ENCODE results near the gene C1orf21. TPM values are rescaled to one million over a fixed set of nuclear protein-coding genes. Genes with fewer than 3 reads are reported as not detected.

C1orf21 gene
- polyA plus RNA-seq, 3 donors: 0.23 to 1.1 (median 0.28) TPM

- Histone ChIP-seq H3K4me3 (replicated peaks in 1 of 3; ENCODE audit: low read depth in 2 of 3, low read length in 3 of 3) (peak overlapping the region in 2 of 3 experiments; percentile 23 to 43), H4K20me1 (ENCODE audit: insufficient read depth, low read length) (no peaks in the 10 kb centered on the region), H3K4me1 (ENCODE audit: control insufficient read depth in 1 of 2, insufficient read depth in 2 of 2, low read length in 2 of 2) (peaks cover 23 to 35% of the 10 kb centered on the region in 2 donors), H3K27ac (ENCODE audit: low read depth in 1 of 2, low read length in 2 of 2) (peak overlapping the region; percentile 28 to 82), H3K36me3 (replicated peaks in 1 of 2; ENCODE audit: control insufficient read depth in 1 of 2, insufficient read depth in 2 of 2, low read length in 2 of 2) (no peaks in the 10 kb centered on the region), H2AFZ (ENCODE audit: insufficient read depth, low read depth, low read length, poor library complexity, severe bottlenecking) (peak overlapping the region; percentile 74), H3K27me3 (ENCODE audit: control insufficient read depth in 2 of 2, insufficient read depth in 2 of 2, low read length in 2 of 2) (no peaks in the 10 kb centered on the region), H3K79me2 (ENCODE audit: insufficient read depth, low read length) (no peaks in the 10 kb centered on the region), H3K4me2 (replicated peaks; ENCODE audit: extremely low read depth, low read length, poor library complexity, severe bottlenecking) (peak overlapping the region; percentile 58), H3K9ac (ENCODE audit: insufficient read depth, low read length, poor library complexity, severe bottlenecking) (peak overlapping the region; percentile 9), H3K9me3 (replicated peaks in 1 of 2; ENCODE audit: control insufficient read depth in 1 of 2, insufficient read depth in 1 of 2, low read length in 2 of 2) (no peaks in the 10 kb centered on the region)
- Mint-ChIP-seq H3K4me3 (peak overlapping the region; percentile 64 to 83), H3K27ac (peak overlapping the region; percentile 80 to 97 (median 91)), H3K9me3 (peaks cover 0 to 1% (median 0%) of the 10 kb centered on the region in 7 donors), H3K27me3 (ENCODE audit: low read depth in 3 of 3) (no peaks in the 10 kb centered on the region), H3K36me3 (peaks cover 2 to 3% of the 10 kb centered on the region in 2 donors), H3K4me1 (peaks cover 30% of the 10 kb centered on the region)
- TF ChIP-seq, protein P1, sequence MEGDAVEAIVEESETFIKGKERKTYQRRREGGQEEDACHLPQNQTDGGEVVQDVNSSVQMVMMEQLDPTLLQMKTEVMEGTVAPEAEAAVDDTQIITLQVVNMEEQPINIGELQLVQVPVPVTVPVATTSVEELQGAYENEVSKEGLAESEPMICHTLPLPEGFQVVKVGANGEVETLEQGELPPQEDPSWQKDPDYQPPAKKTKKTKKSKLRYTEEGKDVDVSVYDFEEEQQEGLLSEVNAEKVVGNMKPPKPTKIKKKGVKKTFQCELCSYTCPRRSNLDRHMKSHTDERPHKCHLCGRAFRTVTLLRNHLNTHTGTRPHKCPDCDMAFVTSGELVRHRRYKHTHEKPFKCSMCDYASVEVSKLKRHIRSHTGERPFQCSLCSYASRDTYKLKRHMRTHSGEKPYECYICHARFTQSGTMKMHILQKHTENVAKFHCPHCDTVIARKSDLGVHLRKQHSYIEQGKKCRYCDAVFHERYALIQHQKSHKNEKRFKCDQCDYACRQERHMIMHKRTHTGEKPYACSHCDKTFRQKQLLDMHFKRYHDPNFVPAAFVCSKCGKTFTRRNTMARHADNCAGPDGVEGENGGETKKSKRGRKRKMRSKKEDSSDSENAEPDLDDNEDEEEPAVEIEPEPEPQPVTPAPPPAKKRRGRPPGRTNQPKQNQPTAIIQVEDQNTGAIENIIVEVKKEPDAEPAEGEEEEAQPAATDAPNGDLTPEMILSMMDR (IDR thresholded peaks at IDR 0.05): no peak
- peak; percentile 23 to 61 (median 45) for DNase-seq
- WGBS (ENCODE audit: insufficient coverage): no CpG with 5 or more reads among the region's 4 CpGs
- intact Hi-C loops (cut with micrococcal nuclease): no loop called here
Observed at GRCh38 chr1:184418652-184419349, 32.0 kb downstream of the C1orf21 start.

- H3K9me3 ChIP-seq (replicated peaks in 1 of 2; ENCODE audit: control insufficient read depth in 1 of 2, insufficient read depth in 1 of 2, low read length in 2 of 2): no peaks in the 10 kb centered on the region
- H3K79me2 ChIP-seq (ENCODE audit: insufficient read depth, low read length): no peaks in the 10 kb centered on the region
- Mint-ChIP-seq H3K27me3 (ENCODE audit: low read depth in 3 of 3) (no peaks in the 10 kb centered on the region), H3K9me3 (peaks cover 0 to 1% (median 0%) of the 10 kb centered on the region in 7 donors), H3K27ac (peak overlapping the region; percentile 15 to 97 (median 90)), H3K4me3 (peak overlapping the region in 1 of 2 donors; percentile 83), H3K4me1 (peaks cover 30% of the 10 kb centered on the region), H3K36me3 (no peaks in the 10 kb centered on the region)
- peak overlapping the region; percentile 58 for H3K4me2 ChIP-seq (replicated peaks; ENCODE audit: extremely low read depth, low read length, poor library complexity, severe bottlenecking)
- H2AFZ ChIP-seq (ENCODE audit: insufficient read depth, low read depth, low read length, poor library complexity, severe bottlenecking): peak overlapping the region; percentile 74
- TF ChIP-seq, protein P1 (IDR thresholded peaks at IDR 0.05): no peak
- no peaks in the 10 kb centered on the region for H4K20me1 ChIP-seq (ENCODE audit: insufficient read depth, low read length)
- H3K4me1 ChIP-seq (ENCODE audit: control insufficient read depth in 1 of 2, insufficient read depth in 2 of 2, low read length in 2 of 2): peaks cover 23 to 35% of the 10 kb centered on the region in 2 donors
- peak in 1 of 3 donors; percentile 29 for DNase-seq
- H3K36me3 ChIP-seq (replicated peaks in 1 of 2; ENCODE audit: control insufficient read depth in 1 of 2, insufficient read depth in 2 of 2, low read length in 2 of 2): no peaks in the 10 kb centered on the region
- 63% methylated on average over 2 of the region's 5 CpGs for WGBS (ENCODE audit: insufficient coverage)
- intact Hi-C loops (cut with micrococcal nuclease): no loop called here
- H3K9ac ChIP-seq (ENCODE audit: insufficient read depth, low read length, poor library complexity, severe bottlenecking): no peak overlapping the region
- H3K4me3 ChIP-seq (replicated peaks in 1 of 3; ENCODE audit: low read depth in 2 of 3, low read length in 3 of 3): peak overlapping the region in 1 of 3 experiments; percentile 43
- peak overlapping the region in 1 of 2 donors; percentile 82 for H3K27ac ChIP-seq (ENCODE audit: low read depth in 1 of 2, low read length in 2 of 2)
- H3K27me3 ChIP-seq (ENCODE audit: control insufficient read depth in 2 of 2, insufficient read depth in 2 of 2, low read length in 2 of 2): no peaks in the 10 kb centered on the region
Observed at GRCh38 chr1:184419350-184420161, 32.7 kb downstream of the C1orf21 start.
